Peyer's patch (tissue), 4 donors: ENCODE measurements around the gene MAT2A.

Source experiments
- CTCF ChIP-seq, 6 experiments: fragments of 450-650 bp in 4 of 6; fragments of 200-600 bp in 2 of 6; sonication (generic) in 1 of 6; IDR thresholded peaks; one replicate each; pipeline ENCODE4 v1.5.1; 2017 to 2019; ENCODE audit warnings: antibody characterized with exemption in 6 of 6, mild to moderate bottlenecking in 3 of 6, moderate library complexity in 1 of 6
- POLR2A ChIP-seq, 2 donors: fragments of 450-650 bp; IDR thresholded peaks; one replicate each; pipeline ENCODE4 v1.5.1; 2017; ENCODE audit warnings: antibody characterized with exemption in 2 of 2, mild to moderate bottlenecking in 2 of 2, moderate library complexity in 2 of 2

DNA sequence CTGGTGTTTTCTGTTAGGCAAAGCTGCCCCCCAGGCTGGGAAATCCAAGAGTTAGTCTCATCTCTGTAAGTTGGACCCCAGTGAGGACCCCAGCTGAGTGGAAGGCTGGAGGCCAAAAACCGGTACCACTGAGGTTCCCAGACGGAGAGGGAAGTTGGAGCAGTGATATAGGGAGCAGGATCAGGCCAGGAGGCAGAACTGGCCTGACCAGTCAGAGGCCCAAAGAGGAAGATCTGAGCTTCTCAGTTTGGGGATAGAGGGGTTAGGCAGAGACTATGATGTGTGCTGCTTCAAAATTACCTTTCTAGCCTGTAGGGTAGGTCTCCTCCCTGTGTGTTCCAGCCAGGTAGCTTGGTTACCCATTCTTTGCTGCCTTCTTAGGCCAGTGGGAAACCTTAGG lies 52.0 kb downstream of the MAT2A start:
- no peak for TF ChIP-seq CTCF (IDR thresholded peaks at IDR 0.05)
- no peak for TF ChIP-seq POLR2A (IDR thresholded peaks at IDR 0.05)
